Measurements from ENCODE around the gene ERO1B. TPM values are rescaled to one million over a fixed set of nuclear protein-coding genes. Genes with fewer than 3 reads are reported as not detected.

Gene ERO1B
- total and polyA plus RNA-seq, 12 donors, result 3.5 to 23.0 (median 6.9) TPM

DNA sequence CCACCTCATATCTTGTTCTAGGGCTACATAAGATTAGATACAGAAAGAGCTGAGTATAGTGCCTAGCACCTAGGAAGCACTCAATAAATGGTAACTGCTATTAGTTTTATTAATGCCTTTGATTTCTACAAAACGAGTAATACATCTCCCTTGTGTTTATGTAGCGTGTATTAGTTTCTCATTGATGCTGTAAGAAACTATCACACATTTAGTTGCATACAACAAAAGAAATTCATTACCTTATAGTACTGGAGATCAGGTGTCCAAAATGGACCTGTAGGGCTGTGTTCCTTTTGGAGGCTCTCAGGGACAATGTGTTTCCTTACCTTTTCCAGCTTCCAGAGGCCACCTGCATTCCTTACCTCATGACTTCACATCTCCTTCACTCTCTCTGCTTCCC is 961 bp upstream of the ERO1B start:
- Histone ChIP-seq H3K27ac (no peak overlapping the region), H3K4me1 (replicated peaks in 1 of 2) (peaks cover 9 to 10% of the 10 kb centered on the region in 2 donors), H3K9me3 (replicated peaks in 1 of 3) (no peaks in the 10 kb centered on the region), H3K36me3 (replicated peaks in 1 of 2) (no peaks in the 10 kb centered on the region), H3K4me3 (peak overlapping the region in 2 of 4 donors; percentile 63 to 74), H3K27me3 (no peaks in the 10 kb centered on the region)
- 63 to 71% (median 65%) methylated on average over 2 of the region's 2 CpGs for WGBS, 4 donors
- TF ChIP-seq POLR2A (IDR thresholded peaks at IDR 0.05), result no peak
- TF ChIP-seq, protein P1, sequence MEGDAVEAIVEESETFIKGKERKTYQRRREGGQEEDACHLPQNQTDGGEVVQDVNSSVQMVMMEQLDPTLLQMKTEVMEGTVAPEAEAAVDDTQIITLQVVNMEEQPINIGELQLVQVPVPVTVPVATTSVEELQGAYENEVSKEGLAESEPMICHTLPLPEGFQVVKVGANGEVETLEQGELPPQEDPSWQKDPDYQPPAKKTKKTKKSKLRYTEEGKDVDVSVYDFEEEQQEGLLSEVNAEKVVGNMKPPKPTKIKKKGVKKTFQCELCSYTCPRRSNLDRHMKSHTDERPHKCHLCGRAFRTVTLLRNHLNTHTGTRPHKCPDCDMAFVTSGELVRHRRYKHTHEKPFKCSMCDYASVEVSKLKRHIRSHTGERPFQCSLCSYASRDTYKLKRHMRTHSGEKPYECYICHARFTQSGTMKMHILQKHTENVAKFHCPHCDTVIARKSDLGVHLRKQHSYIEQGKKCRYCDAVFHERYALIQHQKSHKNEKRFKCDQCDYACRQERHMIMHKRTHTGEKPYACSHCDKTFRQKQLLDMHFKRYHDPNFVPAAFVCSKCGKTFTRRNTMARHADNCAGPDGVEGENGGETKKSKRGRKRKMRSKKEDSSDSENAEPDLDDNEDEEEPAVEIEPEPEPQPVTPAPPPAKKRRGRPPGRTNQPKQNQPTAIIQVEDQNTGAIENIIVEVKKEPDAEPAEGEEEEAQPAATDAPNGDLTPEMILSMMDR (IDR thresholded peaks at IDR 0.05), result no peak
- no peak for DNase-seq
- intact Hi-C loops (cut with DNase I), result no loop called here

DNA sequence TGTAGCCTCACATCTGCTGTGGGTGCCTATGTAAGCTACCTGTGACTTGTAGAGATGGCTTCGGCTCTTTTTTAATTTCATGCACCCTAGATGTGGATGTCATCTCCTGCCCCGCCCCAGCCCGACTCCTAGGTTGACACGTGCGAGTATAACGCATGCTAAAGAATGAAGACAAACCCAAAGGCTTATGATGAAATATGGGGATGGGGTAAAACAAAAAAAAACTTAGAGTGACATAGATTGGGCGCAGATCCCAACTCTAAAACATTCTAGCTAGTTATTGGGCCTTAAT is 613 bp upstream of the ERO1B start:
- WGBS, 4 donors, result 9 to 15% (median 12%) methylated on average over 7 of the region's 7 CpGs
- Histone ChIP-seq H3K9me3 (replicated peaks in 1 of 3) (no peaks in the 10 kb centered on the region), H3K4me1 (replicated peaks in 1 of 2) (peaks cover 9 to 10% of the 10 kb centered on the region in 2 donors), H3K4me3 (peak overlapping the region; percentile 45 to 75 (median 68)), H3K27me3 (no peaks in the 10 kb centered on the region), H3K36me3 (replicated peaks in 1 of 2) (no peaks in the 10 kb centered on the region), H3K27ac (peak overlapping the region in 2 of 5 donors; percentile 54 to 85)
- TF ChIP-seq POLR2A (IDR thresholded peaks at IDR 0.05), result no peak
- no peak for DNase-seq
- intact Hi-C loops (cut with DNase I), result no loop called here

DNA sequence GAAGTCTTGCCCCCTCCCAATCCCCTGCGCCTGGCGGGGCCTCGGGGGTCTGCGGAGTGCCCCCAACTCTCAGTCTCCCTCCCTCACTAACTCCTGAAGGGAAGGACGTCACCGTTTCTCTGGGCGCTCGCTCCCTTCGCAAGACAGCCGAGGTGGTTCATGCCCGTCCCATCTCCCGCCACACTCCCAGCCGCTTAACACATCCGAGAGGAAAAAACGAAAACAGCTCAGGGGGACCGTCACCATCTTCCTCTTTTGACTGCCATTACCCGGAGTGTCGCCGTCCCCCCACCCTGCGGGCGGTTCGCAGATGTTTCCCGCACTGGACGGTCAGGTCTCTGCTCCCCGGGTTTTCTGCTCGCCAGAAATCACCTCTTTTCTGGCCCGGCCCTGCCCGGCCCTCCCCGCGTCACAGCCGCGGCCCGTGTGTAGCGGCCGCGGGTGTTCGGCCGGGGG is 532 bp downstream of the ERO1B start:
- DNase-seq, result peak; percentile 22 to 67 (median 49)
- Histone ChIP-seq H3K27me3 (no peaks in the 10 kb centered on the region), H3K9me3 (replicated peaks in 1 of 3) (no peaks in the 10 kb centered on the region), H3K36me3 (replicated peaks in 1 of 2) (no peaks in the 10 kb centered on the region), H3K27ac (peak overlapping the region; percentile 19 to 85 (median 76)), H3K4me1 (replicated peaks in 1 of 2) (peaks cover 9 to 10% of the 10 kb centered on the region in 2 donors), H3K4me3 (peak overlapping the region; percentile 63 to 75 (median 74))
- intact Hi-C loops (cut with DNase I), result no loop called here
- 0 to 1% (median 0%) methylated on average over 16 to 38 of the region's 38 CpGs for WGBS, 4 donors
- TF ChIP-seq, protein P1 (IDR thresholded peaks at IDR 0.05), result no peak
- no peak for TF ChIP-seq POLR2A (IDR thresholded peaks at IDR 0.05)

DNA sequence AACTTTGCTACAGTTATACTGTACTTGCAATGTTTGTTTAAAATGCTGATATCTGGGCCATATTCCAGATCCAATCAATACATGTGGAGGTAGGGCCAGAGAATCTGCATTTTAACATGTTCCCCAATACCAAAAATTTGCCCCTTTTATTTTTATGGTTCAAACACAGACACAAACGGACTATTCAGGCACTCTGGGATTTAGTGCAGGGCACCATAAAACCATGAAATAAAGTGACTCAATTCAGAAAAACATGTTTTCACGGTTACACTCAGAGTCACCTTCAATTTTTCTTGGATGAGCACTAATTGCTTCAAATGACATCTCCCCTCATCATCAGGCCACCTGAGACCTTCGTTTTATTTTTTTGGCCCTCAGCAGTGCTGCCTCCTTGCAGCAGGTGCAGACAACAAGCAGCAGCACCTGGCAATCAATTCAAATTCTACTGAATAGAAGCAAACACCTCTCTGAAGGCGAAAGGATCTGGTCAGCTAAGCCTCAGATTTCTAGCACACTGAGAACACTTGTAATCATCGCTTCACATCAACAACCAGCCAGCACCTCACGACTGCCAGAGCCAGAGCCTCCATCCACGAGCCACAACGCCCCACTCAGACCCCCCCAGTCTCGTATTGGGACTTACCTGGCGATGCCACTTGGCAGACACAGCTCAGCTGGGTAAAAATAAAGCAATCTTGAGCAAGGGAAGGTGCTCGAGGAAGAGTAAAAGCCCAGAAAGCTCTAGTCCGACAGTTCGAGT is 1.1 kb downstream of the ERO1B start:
- no peaks in the 10 kb centered on the region for H3K27me3 ChIP-seq
- H3K4me3 ChIP-seq, result peak overlapping the region; percentile 63 to 75 (median 74)
- DNase-seq, result peak in 2 of 7 donors; percentile 6 to 17
- H3K36me3 ChIP-seq (replicated peaks in 1 of 2), result no peaks in the 10 kb centered on the region
- intact Hi-C loops (cut with DNase I), result no loop called here
- H3K4me1 ChIP-seq (replicated peaks in 1 of 2), result peaks cover 9 to 10% of the 10 kb centered on the region in 2 donors
- TF ChIP-seq POLR2A (IDR thresholded peaks at IDR 0.05), result no peak
- TF ChIP-seq, protein P1 (IDR thresholded peaks at IDR 0.05), result no peak
- WGBS, 4 donors, result 16 to 27% (median 19%) methylated on average over 10 to 13 of the region's 13 CpGs
- no peaks in the 10 kb centered on the region for H3K9me3 ChIP-seq (replicated peaks in 1 of 3)
- H3K27ac ChIP-seq, result peak overlapping the region in 3 of 5 donors; percentile 76 to 85 (median 84)

DNA sequence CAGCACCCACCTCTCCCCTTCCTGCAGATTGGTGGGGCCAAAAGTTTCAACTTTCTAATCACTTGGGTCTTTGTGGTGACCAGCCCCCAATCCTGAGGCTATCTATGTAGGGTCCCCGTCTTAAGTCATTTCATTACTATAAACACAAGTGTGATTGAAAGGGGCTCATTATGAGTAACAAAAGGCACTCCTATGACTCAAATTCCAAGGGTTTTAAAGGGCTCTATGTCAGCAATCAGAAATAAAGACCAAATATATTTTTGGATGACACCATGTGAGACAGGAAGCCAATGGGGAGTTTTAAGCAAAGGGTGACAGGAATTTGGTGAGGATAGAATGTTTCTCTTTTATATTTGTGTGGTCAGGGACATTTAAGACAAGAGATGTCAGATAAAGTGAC is 6.2 kb downstream of the ERO1B start:
- intact Hi-C loops (cut with DNase I), result no loop called here
- no peak overlapping the region for H3K4me3 ChIP-seq
- no peaks in the 10 kb centered on the region for H3K36me3 ChIP-seq (replicated peaks in 1 of 2)
- H3K4me1 ChIP-seq (replicated peaks in 1 of 2), result peaks cover under 1 to 5% of the 10 kb centered on the region in 2 donors
- no peak for TF ChIP-seq POLR2A (IDR thresholded peaks at IDR 0.05)
- TF ChIP-seq, protein P1 (IDR thresholded peaks at IDR 0.05), result no peak
- DNase-seq, result no peak
- H3K27me3 ChIP-seq, result no peaks in the 10 kb centered on the region
- WGBS, 4 donors, result 84 to 96% (median 92%) methylated on average over 1 of the region's 1 CpG
- no peaks in the 10 kb centered on the region for H3K9me3 ChIP-seq (replicated peaks in 1 of 3)
- H3K27ac ChIP-seq, result no peak overlapping the region
